Activated CD8-positive, alpha-beta T cell treated with anti-CD3 and anti-CD28 coated beads, Interleukin-2, amount 10 ng/mL, durations not matched to agents 7 days and 5 days (primary cell): Measurements from ENCODE around the gene LMTK3. TPM values are rescaled to one million over a fixed set of nuclear protein-coding genes. Genes with fewer than 3 reads are reported as not detected.
A peak's percentile ranks its signal among the peaks of the same experiment; 100 is the strongest.

Experiments used
- ATAC-seq: fragments of 150-1000 bp; cut with Tn5 transposase; one replicate; pipeline ENCODE4 v1.10.0; 2021; ENCODE audit warnings: moderate library complexity
- CTCF ChIA-PET: fragments of 350-600 bp; sonication (Branson Sonifier 250); formaldehyde crosslinking; loops from one replicate; lab custom pipeline; 2021; ENCODE audit warnings: antibody characterized with exemption; lab: Charles Lee
- POLR2A ChIA-PET: fragments of 350-600 bp; sonication (Branson Sonifier 250); formaldehyde crosslinking; loops from one replicate; lab custom pipeline; 2021; ENCODE audit warnings: antibody characterized with exemption; lab: Charles Lee
- DNase-seq: peaks from one replicate; pipeline ENCODE4 v3.0.0-alpha.2; 2020
- H3K27ac Mint-ChIP-seq: one replicate; pipeline ENCODE4 v1.8.0; 2021; ENCODE audit warnings: mild to moderate bottlenecking, mixed read lengths
- H3K27me3 Mint-ChIP-seq: one replicate; pipeline ENCODE4 v1.8.0; 2021; ENCODE audit warnings: low read depth, mixed read lengths
- H3K36me3 Mint-ChIP-seq: one replicate; pipeline ENCODE4 v1.8.0; 2021; ENCODE audit warnings: low read depth, mixed read lengths
- H3K4me1 Mint-ChIP-seq: one replicate; pipeline ENCODE4 v1.8.0; 2021; ENCODE audit warnings: low read depth, mixed read lengths
- H3K4me3 Mint-ChIP-seq: one replicate; pipeline ENCODE4 v1.8.0; 2021; ENCODE audit warnings: mild to moderate bottlenecking, mixed read lengths
- H3K9me3 Mint-ChIP-seq: one replicate; pipeline ENCODE4 v1.8.0; 2022; ENCODE audit warnings: mixed read lengths; ENCODE audit not compliant: insufficient read depth
- total RNA-seq, 2 experiments: library from RNA; stranded (reverse); gene quantifications; one replicate each; pipeline ENCODE4 v1.2.3, GENCODE V29; 2021

Gene LMTK3
- total RNA-seq, 2 experiments from 2014 or later: 2.8 to 3.7 TPM

GRCh38 chr19:48473161-48473966, 38.3 kb downstream of the LMTK3 start:
- no peak overlapping the region for H3K4me3 Mint-ChIP-seq
- no peaks in the 10 kb centered on the region for H3K9me3 Mint-ChIP-seq
- H3K27ac Mint-ChIP-seq: no peak overlapping the region
- DNase-seq: no peak
- ATAC-seq: no peak
- peaks cover 46% of the 10 kb centered on the region for H3K36me3 Mint-ChIP-seq
- H3K27me3 Mint-ChIP-seq: no peaks in the 10 kb centered on the region
- ChIA-PET POLR2A (no interaction called here), CTCF (no interaction called here)
- peaks cover 22% of the 10 kb centered on the region for H3K4me1 Mint-ChIP-seq

DNA sequence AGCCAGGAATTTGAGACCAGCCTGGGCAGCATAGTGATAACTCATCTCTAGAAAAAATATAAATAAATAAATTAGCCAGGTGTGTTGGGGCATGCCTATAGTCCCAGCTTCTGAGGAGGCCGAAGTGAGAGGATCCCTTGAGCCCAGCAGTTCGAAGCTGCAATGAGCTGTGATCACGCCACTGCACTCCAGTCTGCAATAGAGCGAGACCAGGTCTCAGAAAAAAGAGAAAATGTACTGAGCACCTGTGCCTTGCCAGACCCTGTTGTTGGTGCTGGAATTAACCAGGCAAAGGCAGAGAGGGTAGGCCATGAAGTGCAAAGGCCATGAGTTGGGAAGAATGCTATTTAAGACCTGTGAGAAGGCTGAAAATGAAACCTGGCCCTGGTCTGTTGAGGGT, 39.8 kb downstream of the LMTK3 start:
- Mint-ChIP-seq H3K36me3 (peaks cover 46% of the 10 kb centered on the region), H3K27me3 (no peaks in the 10 kb centered on the region), H3K9me3 (no peaks in the 10 kb centered on the region), H3K27ac (no peak overlapping the region), H3K4me1 (peaks cover 29% of the 10 kb centered on the region), H3K4me3 (no peak overlapping the region)
- CTCF ChIA-PET: no interaction called here
- DNase-seq: no peak
- POLR2A ChIA-PET: no interaction called here
- no peak for ATAC-seq

GRCh38 chr19:48470856-48471255, 40.8 kb downstream of the LMTK3 start:
- H3K36me3 Mint-ChIP-seq: peaks cover 42% of the 10 kb centered on the region
- no peak for ATAC-seq
- peaks cover 29% of the 10 kb centered on the region for H3K4me1 Mint-ChIP-seq
- CTCF ChIA-PET: interaction anchor here (1.9 kb wide), 1 partner anchor 19 kb away, joined by 12 read pairs; no protein-coding TSS in a partner anchor
- peak overlapping the region; percentile 16 for H3K27ac Mint-ChIP-seq
- DNase-seq: no peak
- peak overlapping the region; percentile 79 for H3K4me3 Mint-ChIP-seq
- H3K27me3 Mint-ChIP-seq: no peaks in the 10 kb centered on the region
- H3K9me3 Mint-ChIP-seq: no peaks in the 10 kb centered on the region
- POLR2A ChIA-PET: no interaction called here

- Mint-ChIP-seq H3K4me3 (peak overlapping the region; percentile 79), H3K36me3 (peaks cover 34% of the 10 kb centered on the region), H3K27ac (peak overlapping the region; percentile 16), H3K27me3 (no peaks in the 10 kb centered on the region), H3K9me3 (no peaks in the 10 kb centered on the region), H3K4me1 (peaks cover 29% of the 10 kb centered on the region)
- ATAC-seq (no peak), DNase-seq (no peak)
- POLR2A ChIA-PET: interaction anchor here (0.7 kb wide), 1 partner anchor 79 kb away, joined by 3 read pairs; the partner anchor contains the start of gene KDELR1
- CTCF ChIA-PET: interaction anchor here (1.9 kb wide), 1 partner anchor 20 kb away, joined by 12 read pairs; no protein-coding TSS in a partner anchor
These were observed 41.5 kb downstream of the LMTK3 start for GRCh38 chr19:48469934-48470680.

DNA sequence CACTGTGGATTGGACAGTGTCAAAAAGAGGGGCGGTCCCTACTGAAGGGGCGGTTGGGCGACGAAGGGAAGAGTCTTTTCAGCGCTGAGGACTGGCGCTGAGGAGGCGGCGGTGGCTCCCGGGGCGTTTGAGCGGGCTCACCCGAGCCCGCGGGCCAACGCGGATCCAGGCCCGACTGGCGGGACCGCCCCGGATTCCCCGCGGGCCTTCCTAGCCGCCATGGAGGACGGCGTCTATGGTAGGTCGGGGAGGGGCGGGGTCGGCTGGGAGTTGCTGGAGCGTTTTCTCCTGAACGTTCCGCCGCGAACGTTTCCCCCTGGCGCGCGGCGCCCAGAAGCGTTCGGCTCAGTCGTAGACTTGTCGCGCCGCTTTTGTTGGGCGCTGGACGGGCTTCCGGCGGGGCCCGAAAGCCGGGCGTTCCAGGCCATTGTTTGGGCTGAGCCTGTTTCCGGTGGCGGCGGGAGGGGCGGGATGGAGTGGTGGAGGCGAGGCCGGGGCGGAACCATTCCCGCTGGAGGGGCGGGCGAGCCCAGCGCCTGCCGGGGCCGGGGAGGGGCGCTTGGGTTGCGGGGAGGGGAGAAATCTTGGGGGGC, 42.2 kb downstream of the LMTK3 start, which contains the start of gene CYTH2:
CYTH2 (plus strand) TSS at position 81 of the 593 bp plus-strand sequence; CDS start at position 220, 139 bp downstream.
- DNase-seq (peak; percentile 83), ATAC-seq (peak; percentile 30)
- ChIA-PET POLR2A (no interaction called here), CTCF (interaction anchor here (1.9 kb wide), 1 partner anchor 20 kb away, joined by 12 read pairs; no protein-coding TSS in a partner anchor)
- Mint-ChIP-seq H3K4me1 (peaks cover 28% of the 10 kb centered on the region), H3K27ac (peak within 1 kb of the TSS; percentile 85), H3K36me3 (peaks cover 28% of the 10 kb centered on the region), H3K27me3 (no peaks in the 10 kb centered on the region), H3K9me3 (no peaks in the 10 kb centered on the region), H3K4me3 (peak within 1 kb of the TSS; percentile 79)

- Mint-ChIP-seq H3K36me3 (peaks cover 26% of the 10 kb centered on the region), H3K27me3 (no peaks in the 10 kb centered on the region), H3K4me3 (peak overlapping the region; percentile 79), H3K4me1 (peaks cover 26% of the 10 kb centered on the region), H3K9me3 (no peaks in the 10 kb centered on the region), H3K27ac (peak overlapping the region; percentile 85)
- ChIA-PET CTCF (no interaction called here), POLR2A (no interaction called here)
- DNase-seq (peak; percentile 100), ATAC-seq (peak; percentile 95)
These were observed 42.8 kb downstream of the LMTK3 start for GRCh38 chr19:48468772-48469288.

DNA sequence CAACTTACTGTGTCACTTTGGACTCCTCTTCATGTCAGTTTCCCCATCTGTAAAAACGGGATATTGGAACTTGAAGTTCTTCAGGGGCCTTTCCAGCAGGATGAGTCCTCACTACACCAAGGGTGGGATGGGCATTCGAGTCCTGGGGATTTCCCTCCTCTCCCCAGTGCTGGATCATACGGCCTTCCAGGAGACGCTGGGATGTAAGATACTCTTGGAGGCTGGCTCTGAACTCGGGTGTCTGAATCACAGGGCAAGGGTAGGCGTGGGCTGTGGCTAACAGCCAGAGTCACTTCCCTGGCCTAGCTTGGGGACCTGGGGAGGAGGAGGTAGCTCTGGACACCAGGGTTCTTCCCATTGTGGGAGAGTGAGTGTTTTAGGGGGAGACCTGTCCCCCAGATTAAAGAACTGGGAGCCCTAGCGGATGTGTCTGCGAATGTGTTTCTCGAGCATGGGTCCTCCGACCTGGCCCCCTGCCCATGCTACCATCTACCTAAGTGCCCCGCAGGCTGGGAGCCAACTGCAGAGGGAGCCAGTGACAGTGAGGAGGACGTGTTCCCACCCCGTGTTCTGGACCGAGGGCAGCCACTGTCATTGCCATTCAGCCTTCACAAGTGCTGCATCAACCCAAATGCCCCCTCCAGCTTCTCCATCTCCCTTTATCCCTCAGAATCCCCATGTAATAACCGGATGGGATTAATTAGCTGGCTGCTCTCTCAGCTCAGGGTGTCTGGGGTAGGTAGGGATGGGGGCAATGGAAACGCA, 44.9 kb downstream of the LMTK3 start:
- ATAC-seq (no peak), DNase-seq (no peak)
- H3K27me3 Mint-ChIP-seq: no peaks in the 10 kb centered on the region
- ChIA-PET POLR2A (no interaction called here), CTCF (interaction anchor here (1.8 kb wide), 1 partner anchor 23 kb away, joined by 4 read pairs; no protein-coding TSS in a partner anchor)
- H3K36me3 Mint-ChIP-seq: peaks cover 9% of the 10 kb centered on the region
- H3K4me1 Mint-ChIP-seq: peaks cover 25% of the 10 kb centered on the region
- H3K27ac Mint-ChIP-seq: no peak overlapping the region
- H3K4me3 Mint-ChIP-seq: no peak overlapping the region
- no peaks in the 10 kb centered on the region for H3K9me3 Mint-ChIP-seq

DNA sequence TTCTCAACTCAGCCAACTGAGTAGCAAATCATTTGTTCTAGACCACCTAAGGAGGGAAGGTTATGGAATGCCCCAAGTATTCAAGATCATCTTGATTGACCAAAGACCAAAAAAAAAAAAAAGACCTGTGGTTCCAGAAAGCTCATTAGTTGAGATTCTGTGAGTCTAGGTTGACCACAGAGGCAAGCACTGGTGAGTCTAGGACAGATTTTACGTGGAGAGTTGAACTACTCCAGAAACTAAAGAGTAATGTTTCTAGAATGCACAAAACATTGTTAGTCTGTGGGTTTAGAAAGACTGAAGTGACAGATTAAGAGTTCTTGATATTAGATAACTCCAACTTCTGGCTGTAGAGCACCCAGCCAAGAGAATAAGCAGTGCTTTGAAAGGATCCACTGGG, 46.4 kb downstream of the LMTK3 start:
- DNase-seq (no peak), ATAC-seq (no peak)
- Mint-ChIP-seq H3K36me3 (no peaks in the 10 kb centered on the region), H3K9me3 (no peaks in the 10 kb centered on the region), H3K4me3 (no peak overlapping the region), H3K27ac (no peak overlapping the region), H3K27me3 (no peaks in the 10 kb centered on the region), H3K4me1 (peaks cover 14% of the 10 kb centered on the region)
- ChIA-PET POLR2A (no interaction called here), CTCF (interaction anchor here (1.2 kb wide), 1 partner anchor 74 kb away, joined by 5 read pairs; the partner anchor contains the start of gene KDELR1)

- peak; percentile 20 for ATAC-seq
- POLR2A ChIA-PET: no interaction called here
- no peaks in the 10 kb centered on the region for H3K9me3 Mint-ChIP-seq
- H3K27ac Mint-ChIP-seq: no peak overlapping the region
- no peak for DNase-seq
- H3K4me3 Mint-ChIP-seq: no peak overlapping the region
- CTCF ChIA-PET: interaction anchor here (1.0 kb wide), 1 partner anchor 28 kb away, joined by 3 read pairs; no protein-coding TSS in a partner anchor
- peaks cover 6% of the 10 kb centered on the region for H3K36me3 Mint-ChIP-seq
- no peaks in the 10 kb centered on the region for H3K27me3 Mint-ChIP-seq
- no peaks in the 10 kb centered on the region for H3K4me1 Mint-ChIP-seq
These were observed 49.5 kb downstream of the LMTK3 start for GRCh38 chr19:48461982-48462655.

DNA sequence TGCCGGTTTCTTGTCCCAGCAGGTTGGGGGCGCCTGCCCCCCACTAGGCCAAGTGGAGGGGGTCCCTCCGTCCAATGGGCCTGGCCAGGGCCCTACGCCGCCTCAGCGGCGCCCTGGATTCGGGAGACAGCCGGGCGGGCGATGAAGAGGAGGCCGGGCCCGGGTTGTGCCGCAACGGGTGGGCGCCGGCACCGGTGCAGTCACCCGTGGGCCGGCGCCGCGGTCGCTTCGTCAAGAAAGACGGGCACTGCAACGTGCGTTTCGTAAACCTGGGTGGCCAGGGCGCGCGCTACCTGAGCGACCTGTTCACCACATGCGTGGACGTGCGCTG, 50.0 kb downstream of the LMTK3 start:
- Mint-ChIP-seq H3K4me1 (no peaks in the 10 kb centered on the region), H3K27me3 (no peaks in the 10 kb centered on the region), H3K4me3 (no peak overlapping the region), H3K27ac (no peak overlapping the region), H3K36me3 (peaks cover 8% of the 10 kb centered on the region), H3K9me3 (no peaks in the 10 kb centered on the region)
- ATAC-seq (no peak), DNase-seq (no peak)
- ChIA-PET CTCF (interaction anchor here (1.0 kb wide), 1 partner anchor 28 kb away, joined by 3 read pairs; no protein-coding TSS in a partner anchor), POLR2A (no interaction called here)
